Inflammatory macrophage treated with lipopolysaccharide for 1 hour (primary cell): Measurements from ENCODE around the gene KLK4.

Source experiments
- DNase-seq, 2 donors: peaks; one replicate each; pipeline ENCODE4 v3.0.0-alpha.2; 2020 to 2022

The KLK4 gene, protein sequence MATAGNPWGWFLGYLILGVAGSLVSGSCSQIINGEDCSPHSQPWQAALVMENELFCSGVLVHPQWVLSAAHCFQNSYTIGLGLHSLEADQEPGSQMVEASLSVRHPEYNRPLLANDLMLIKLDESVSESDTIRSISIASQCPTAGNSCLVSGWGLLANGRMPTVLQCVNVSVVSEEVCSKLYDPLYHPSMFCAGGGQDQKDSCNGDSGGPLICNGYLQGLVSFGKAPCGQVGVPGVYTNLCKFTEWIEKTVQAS

DNA sequence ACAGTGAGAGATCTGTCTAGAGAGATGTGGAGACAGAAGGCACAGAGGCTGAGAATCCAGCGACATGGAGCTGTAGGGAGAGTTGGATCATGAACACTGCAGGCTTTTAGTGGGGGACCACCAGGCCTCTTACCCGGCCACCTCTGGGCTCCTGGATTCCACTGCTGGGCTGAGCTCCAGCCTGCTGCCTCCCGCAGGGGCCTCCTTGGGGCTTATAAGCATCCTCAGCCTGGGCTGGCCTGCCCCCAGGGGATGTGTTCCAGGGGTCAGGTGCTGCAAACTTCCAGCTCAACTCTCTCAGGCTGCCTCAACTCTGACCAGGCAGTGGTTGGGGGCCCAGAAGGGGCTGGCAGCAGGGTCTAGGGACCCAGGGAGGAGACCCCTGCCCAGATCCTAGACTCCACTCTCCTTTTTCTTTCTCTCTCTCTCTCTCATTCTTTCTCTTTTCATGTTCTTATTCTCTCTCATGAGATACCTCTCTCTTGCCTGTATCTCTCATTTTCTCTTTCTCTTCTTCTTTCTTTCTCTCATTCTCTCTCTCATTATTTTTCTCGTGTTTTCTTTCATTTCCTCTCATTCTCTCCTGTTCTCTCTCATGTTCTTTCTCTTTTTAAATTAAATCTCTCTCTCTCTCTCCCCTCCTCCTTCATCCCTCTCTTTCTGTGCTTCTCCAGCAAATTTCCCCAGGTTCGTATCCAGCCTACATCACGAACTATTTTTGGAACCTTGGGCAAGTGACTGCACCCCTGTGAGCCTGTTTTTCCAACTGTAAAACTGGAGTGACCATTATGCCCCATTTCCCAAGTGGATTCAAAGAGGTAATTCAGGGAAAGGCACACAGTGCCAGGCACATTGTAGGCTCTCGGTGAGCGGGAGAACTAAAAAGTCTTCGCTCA lies at the start of gene KLK4:
KLK4 (minus strand) TSS at position 190 of the 896 bp plus-strand sequence. CDS start 657 bp downstream, outside the sequence.
- DNase-seq: no peak

- DNase-seq: no peak
These were observed 48.7 kb upstream of the KLK4 start for GRCh38 chr19:50959731-50960500.

- no peak for DNase-seq
These were observed 46.4 kb upstream of the KLK4 start for GRCh38 chr19:50957587-50957986.

DNA sequence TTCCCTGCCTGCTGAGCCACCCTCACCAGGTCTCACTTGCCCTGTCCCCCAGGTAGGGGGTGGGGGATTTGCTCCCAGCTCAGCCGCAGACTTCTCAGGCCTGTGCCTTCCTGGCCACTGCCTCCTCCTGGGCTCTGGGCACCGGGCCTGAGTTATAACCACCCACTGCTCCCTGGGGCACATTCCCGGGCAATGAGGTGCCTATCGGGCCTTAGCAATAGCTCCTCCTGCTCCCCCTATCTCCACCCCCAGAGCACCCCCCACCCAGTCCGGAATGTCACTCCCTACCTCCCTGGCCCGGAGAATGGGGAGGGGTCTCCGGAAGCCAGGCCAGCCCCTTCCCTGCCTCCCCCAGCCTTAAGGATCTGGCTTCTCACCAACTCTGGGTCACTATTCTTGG lies 41.7 kb upstream of the KLK4 start, which contains the start of gene KLK5:
KLK5 (minus strand) TSS at position 129 of the 400 bp plus-strand sequence. CDS start 381 bp downstream, outside the sequence.
- no peak for DNase-seq

- DNase-seq: no peak
These were observed 38.7 kb upstream of the KLK4 start for GRCh38 chr19:50949861-50950260.

- no peak for DNase-seq
These were observed 35.9 kb upstream of the KLK4 start for GRCh38 chr19:50947123-50947522.

GRCh38 chr19:50944795-50945194 lies 33.6 kb upstream of the KLK4 start:
- DNase-seq: no peak

GRCh38 chr19:50943074-50943828 lies 32.1 kb upstream of the KLK4 start:
- no peak for DNase-seq

GRCh38 chr19:50939596-50939995 lies 28.4 kb upstream of the KLK4 start:
- DNase-seq: peak; percentile 55 to 59

DNA sequence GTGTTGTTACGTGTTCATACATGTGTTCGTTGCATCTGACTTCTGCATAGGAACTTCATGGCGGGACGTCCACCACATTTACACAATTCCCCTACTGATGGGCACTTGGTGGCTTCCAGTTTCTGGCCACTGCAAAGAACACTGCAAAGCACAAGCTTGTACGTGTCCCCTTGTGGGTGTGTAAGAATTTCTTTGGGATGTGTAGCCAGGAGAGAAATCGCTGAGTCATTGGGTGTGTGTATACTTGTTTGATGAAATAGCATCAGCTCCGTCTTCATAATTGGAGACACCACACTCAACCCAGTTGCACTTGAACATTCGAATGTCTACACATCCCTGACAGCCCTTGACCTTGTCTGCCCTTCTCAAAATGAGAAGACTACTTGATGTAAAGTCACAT lies 22.4 kb upstream of the KLK4 start:
- DNase-seq: no peak

DNA sequence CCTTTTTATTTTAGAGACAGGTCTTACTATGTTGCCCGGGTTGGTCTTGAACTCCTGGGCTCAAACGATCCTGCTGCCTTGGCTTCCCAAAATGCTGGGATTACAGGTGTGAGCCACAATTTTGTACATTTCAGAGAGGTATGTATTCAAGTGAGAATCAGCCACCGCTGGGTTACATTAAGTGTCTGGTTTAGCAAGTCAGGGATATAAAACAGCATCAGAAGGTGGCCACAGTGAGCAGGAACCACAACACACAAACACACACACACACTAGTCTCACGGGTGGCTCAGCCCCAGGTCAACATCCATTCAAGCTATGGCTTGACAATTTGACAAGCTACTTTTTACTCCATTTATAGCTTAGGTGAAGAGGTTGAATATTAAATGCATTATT lies 21.5 kb upstream of the KLK4 start:
- no peak for DNase-seq

DNA sequence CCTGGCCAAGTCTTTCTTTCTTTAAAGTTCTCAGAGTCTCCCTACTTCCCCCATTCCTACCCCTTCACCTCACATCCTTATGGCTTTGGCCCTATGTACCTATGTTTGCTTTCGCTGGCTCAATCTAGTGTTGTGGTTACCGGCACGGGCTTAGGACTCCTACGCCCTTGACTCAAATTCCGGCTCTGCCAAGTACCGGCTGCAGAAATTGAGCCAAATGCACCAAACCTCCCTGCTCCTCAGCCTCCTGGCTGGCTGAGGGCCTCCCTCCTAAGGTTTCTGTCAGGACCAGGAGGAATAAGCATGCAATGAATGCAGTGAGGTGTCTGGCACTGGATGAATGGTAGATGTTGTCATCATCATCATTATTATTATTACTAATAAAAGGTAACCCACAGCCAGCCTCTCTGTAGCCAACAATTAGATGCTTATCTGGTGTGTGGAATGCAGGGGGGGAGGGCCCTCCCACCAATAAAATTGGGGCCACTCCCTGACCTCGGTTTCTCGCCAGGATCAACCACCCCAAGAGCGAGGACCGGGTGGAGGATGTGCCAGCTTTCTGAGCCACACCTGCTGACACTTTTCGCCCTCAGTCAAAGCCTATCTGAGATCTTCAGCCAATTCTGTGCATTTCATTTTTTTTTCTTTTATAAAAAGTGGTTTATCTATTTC lies 21.0 kb upstream of the KLK4 start:
- DNase-seq: no peak

DNA sequence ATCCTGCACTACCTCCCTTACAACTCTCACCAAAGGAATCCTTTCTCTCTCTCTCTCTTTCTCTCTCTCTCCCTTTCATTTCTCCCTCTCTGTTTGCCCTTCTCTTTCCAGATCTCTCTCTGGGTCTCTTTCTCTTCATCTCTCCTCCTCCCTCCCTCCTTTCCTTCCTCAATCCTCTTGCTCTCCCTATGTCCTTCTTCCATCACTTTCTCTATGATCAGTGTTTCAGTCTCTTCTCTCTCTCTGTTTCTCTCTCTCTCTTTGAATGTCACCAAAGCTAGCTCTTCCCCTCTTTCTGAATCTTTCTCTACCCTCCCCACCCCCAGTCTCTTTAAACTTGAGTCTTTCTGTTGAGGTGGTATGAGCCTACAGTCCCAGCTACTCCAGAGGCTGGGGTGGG lies 19.8 kb upstream of the KLK4 start:
- DNase-seq: no peak

- no peak for DNase-seq
These were observed 17.6 kb upstream of the KLK4 start for GRCh38 chr19:50928831-50929230.

GRCh38 chr19:50926144-50926543 lies 14.9 kb upstream of the KLK4 start:
- no peak for DNase-seq

DNA sequence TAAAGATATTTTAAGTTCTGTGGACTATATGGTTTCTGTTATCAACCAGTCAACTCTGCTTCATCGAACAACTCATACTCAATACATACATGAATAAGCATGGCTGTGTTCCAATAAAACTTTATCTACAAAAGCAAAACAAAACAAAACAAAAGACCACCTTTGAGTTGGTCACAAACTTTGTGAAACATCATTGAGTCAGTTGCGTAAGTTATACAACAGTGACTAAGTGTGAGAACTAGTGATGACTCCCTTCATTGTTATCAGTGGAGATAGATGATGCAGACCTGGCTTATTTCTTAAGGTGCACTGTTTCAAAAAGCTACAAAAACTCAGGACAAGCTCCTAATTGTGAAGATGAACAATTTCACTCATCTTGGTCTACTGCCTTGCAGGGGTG lies 14.5 kb upstream of the KLK4 start:
- no peak for DNase-seq

DNA sequence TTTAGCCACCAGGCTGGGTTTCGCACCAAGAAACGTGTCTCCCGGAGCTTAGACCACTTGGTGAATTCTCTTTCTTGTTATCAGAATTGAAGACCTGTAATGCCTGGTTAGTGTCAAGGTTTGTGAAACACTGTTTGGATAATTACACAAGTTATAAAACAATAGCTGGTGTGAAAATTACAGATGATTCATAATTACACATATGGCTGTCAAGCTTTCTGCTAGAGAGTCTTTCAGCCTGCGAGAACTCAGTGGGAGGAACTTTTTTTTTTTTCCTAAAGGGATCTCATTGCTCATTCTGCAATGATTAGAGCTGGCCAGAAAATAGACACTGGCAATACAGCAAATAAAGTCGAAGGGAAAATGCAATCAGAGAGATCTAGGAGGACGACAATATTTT lies 13.4 kb upstream of the KLK4 start:
- DNase-seq: no peak

- peak; percentile 66 to 90 for DNase-seq
These were observed 11.2 kb upstream of the KLK4 start for GRCh38 chr19:50922317-50922853.

- peak; percentile 42 to 82 for DNase-seq
These were observed 10.5 kb upstream of the KLK4 start for GRCh38 chr19:50921426-50922316.

DNA sequence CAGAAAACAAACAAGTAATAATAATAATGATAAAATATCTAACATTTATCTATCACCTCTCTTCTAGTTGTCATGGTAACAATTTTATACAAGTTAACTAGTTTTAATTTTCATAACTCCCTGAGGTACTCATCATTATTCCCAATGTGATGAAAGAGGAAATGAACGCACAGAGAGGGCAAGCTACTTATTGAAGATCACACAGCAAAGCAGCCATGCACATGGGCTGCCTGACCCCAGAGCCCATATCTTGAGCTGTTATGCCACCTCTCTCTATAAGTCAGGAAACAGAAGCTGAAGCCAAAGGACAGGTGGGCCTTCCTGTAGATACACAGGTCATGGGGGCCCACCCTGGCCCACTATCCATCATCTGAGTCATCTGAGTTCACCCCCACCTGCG lies 4.9 kb upstream of the KLK4 start:
- DNase-seq: no peak
